ENCODE results near the gene NCKIPSD.
"Not testable (repeated sequence)": the region's sequence is repeated elsewhere in the genome, so short reads cannot be mapped to it uniquely, and the experiment has no call there.

GRCh38 chr3:48734541-48734940 is 48.8 kb upstream of the NCKIPSD start:
- not testable (repeated sequence) for TF ChIP-seq TCF4 (CRISPR knock-in tag; IDR thresholded peaks at IDR 0.05; ENCODE audit: borderline replicate concordance); ARNTL (CRISPR knock-in tag; IDR thresholded peaks at IDR 0.05; ENCODE audit: borderline replicate concordance, low read depth)

All from SK-N-SH treated with all-trans-retinoic acid at 6 μM for 48 hours (cell line).